GM12878 (cell line): ENCODE results near the gene TTC39A. TPM values are rescaled to one million over a fixed set of nuclear protein-coding genes. Genes with fewer than 3 reads are reported as not detected.

ENCODE experiments used
- ATAC-seq: fragments of 200-7000 bp; cut with Tn5 transposase; 3 replicates; pipeline ENCODE4 v1.9.1; 2020; ENCODE audit warnings: mild to moderate bottlenecking, moderate library complexity
- BruUV-seq: library from RNA; stranded (reverse); fragments of 400-500 nt; replicated peaks from 2 replicates; lab custom pipeline; 2021; lab: Mats Ljungman, UMichigan
- CTCF ChIA-PET: fragments of 300-600 bp; sonication (Branson Sonifier 250); formaldehyde crosslinking; extraction: SDS; loops from one replicate; lab custom pipeline; 2021; ENCODE audit warnings: inconsistent platforms; lab: Yijun Ruan, JAX
- POLR2A ChIA-PET: fragments of 350-600 bp; formaldehyde crosslinking; extraction: SDS; loops from one replicate; lab custom pipeline; 2021; ENCODE audit warnings: inconsistent platforms; lab: Charles Lee
- RAD21 ChIA-PET: fragments of 300-600 bp; sonication (Branson Sonifier 250); formaldehyde crosslinking; loops from one replicate; lab custom pipeline; 2023; ENCODE audit warnings: antibody characterized with exemption; ENCODE audit not compliant: unreplicated experiment; lab: Charles Lee
- SMC1A ChIA-PET: fragments of 300-600 bp; sonication (Branson Sonifier 250); formaldehyde crosslinking; loops from one replicate; lab custom pipeline; 2023; ENCODE audit not compliant: unreplicated experiment, uncharacterized antibody; lab: Charles Lee
- DNase-seq: peaks from one replicate; pipeline ENCODE4 v3.0.0-alpha.2; 2011; ENCODE audit warnings: low read depth, low spot score
- FAIRE-seq: peaks from 3 replicates; lab custom pipeline; 2011; peaks lifted over from hg19 to GRCh38; lab: Jason Lieb, UNC
- H2AFZ ChIP-seq: 2 replicates; pipeline ENCODE4 v1.6.0; 2011; ENCODE audit warnings: low read depth, low read length, control low read depth; ENCODE audit not compliant: control insufficient read depth
- H3K27ac ChIP-seq: 2 replicates; pipeline ENCODE4 v1.5.1; 2011; ENCODE audit warnings: control low read depth; ENCODE audit not compliant: control insufficient read depth, insufficient read depth
- H3K27me3 ChIP-seq, 2 experiments: replicated peaks in 1 of 2; 2 replicates each; pipeline versions ENCODE4 v1.6.0 to v1.6.1; 2011; ENCODE audit warnings: low read length in 1 of 2; ENCODE audit not compliant: control insufficient read depth in 2 of 2, insufficient read depth in 2 of 2
- H3K36me3 ChIP-seq, 2 experiments: 2 replicates each; pipeline ENCODE4 v1.5.1; 2011; ENCODE audit warnings: low read length in 1 of 2; ENCODE audit not compliant: control insufficient read depth in 2 of 2, insufficient read depth in 2 of 2
- H3K4me1 ChIP-seq: 2 replicates; pipeline ENCODE4 v1.6.1; 2011; ENCODE audit warnings: mild to moderate bottlenecking, low read length, moderate library complexity, mixed read lengths; ENCODE audit not compliant: control insufficient read depth, insufficient read depth
- H3K4me2 ChIP-seq: 2 replicates; pipeline ENCODE4 v1.6.0; 2011; ENCODE audit warnings: control low read depth; ENCODE audit not compliant: control insufficient read depth, insufficient read depth
- H3K4me3 ChIP-seq: fragments of 200-600 bp; sonication (generic); 2 replicates; pipeline ENCODE4 v1.5.1; 2016
- H3K79me2 ChIP-seq: 2 replicates; pipeline ENCODE4 v1.6.0; 2011; ENCODE audit warnings: low read length; ENCODE audit not compliant: control insufficient read depth, insufficient read depth
- H3K9ac ChIP-seq: 2 replicates; pipeline ENCODE4 v1.8.0; 2011; ENCODE audit warnings: low read length, control low read depth, mixed read lengths; ENCODE audit not compliant: control insufficient read depth, insufficient read depth
- H3K9me3 ChIP-seq: replicated peaks from 3 replicates; pipeline ENCODE4 v1.5.1; 2011; ENCODE audit warnings: mild to moderate bottlenecking, low read length; ENCODE audit not compliant: control insufficient read depth, insufficient read depth
- H4K20me1 ChIP-seq: 2 replicates; pipeline ENCODE4 v1.6.0; 2011; ENCODE audit not compliant: control insufficient read depth, insufficient read depth
- ATF7 ChIP-seq: fragments of 450-650 bp; IDR thresholded peaks from 2 replicates; pipeline ENCODE4 v1.6.1; 2016; ENCODE audit warnings: low read depth, mild to moderate bottlenecking
- GABPA ChIP-seq: IDR thresholded peaks from 2 replicates; pipeline ENCODE4 v1.6.1; 2014; ENCODE audit warnings: antibody characterized with exemption, low read depth, mild to moderate bottlenecking, inconsistent platforms
- HDAC2 ChIP-seq: fragments of 200-600 bp; sonication (generic); IDR thresholded peaks from 2 replicates; pipeline ENCODE4 v1.6.1; 2017
- IRF5 ChIP-seq: fragments of 450-650 bp; IDR thresholded peaks from 2 replicates; pipeline ENCODE4 v1.6.1; 2017; ENCODE audit warnings: borderline replicate concordance
- KLF5 ChIP-seq: fragments of 450-650 bp; IDR thresholded peaks from 2 replicates; pipeline ENCODE4 v1.6.1; 2014; ENCODE audit warnings: mild to moderate bottlenecking; ENCODE audit not compliant: partially characterized antibody
- MEF2A ChIP-seq: IDR thresholded peaks from 2 replicates; pipeline ENCODE4 v1.6.1; 2011; ENCODE audit warnings: low read depth, mild to moderate bottlenecking, low read length, moderate library complexity; ENCODE audit not compliant: insufficient read depth
- NR2C2 ChIP-seq: IDR thresholded peaks from 2 replicates; pipeline ENCODE4 v1.6.1; 2011; ENCODE audit warnings: borderline replicate concordance, low read depth; ENCODE audit not compliant: control insufficient read depth, insufficient read length
- TARDBP ChIP-seq: IDR thresholded peaks from 2 replicates; pipeline ENCODE4 v1.6.1; 2016; ENCODE audit warnings: borderline replicate concordance
- ZBTB4 ChIP-seq: fragments of 450-650 bp; formaldehyde crosslinking; IDR thresholded peaks from 2 replicates; pipeline ENCODE4 v1.4.0; 2022; ENCODE audit warnings: mild to moderate bottlenecking, moderate library complexity
- ZBTB40 ChIP-seq: fragments of 450-650 bp; IDR thresholded peaks from 2 replicates; pipeline ENCODE4 v1.6.1; 2016; ENCODE audit warnings: mild to moderate bottlenecking, moderate library complexity, borderline replicate concordance
- ZZZ3 ChIP-seq: IDR thresholded peaks from 2 replicates; pipeline ENCODE4 v1.6.1; 2011; ENCODE audit warnings: low read depth; ENCODE audit not compliant: control insufficient read depth, insufficient read length
- WGBS: methylation state at CpG from one replicate; pipeline ENCODE4 v1.1.6; 2016; ENCODE audit warnings: low lambda C conversion rate; ENCODE audit not compliant: insufficient replicate concordance, insufficient coverage; ENCODE audit errors: missing lambda C conversion rate; 5-methylcytosine and 5-hydroxymethylcytosine counted together
- in situ Hi-C: fragments of 300-500 bp; cut with MboI; formaldehyde crosslinking; loops from 9 replicates; pipeline ENCODE4 v1.14.3; 2018; ENCODE audit warnings: mixed read lengths
- intact Hi-C: fragments of 100-400 bp; cut with micrococcal nuclease; formaldehyde crosslinking; loops from one replicate; pipeline ENCODE4 v1.14.2; 2022; ENCODE audit not compliant: unreplicated experiment
- polyA plus RNA-seq, 11 experiments: library from polyadenylated mRNA; depleted of rRNA in 4 of 11; unstranded in 6 of 11; stranded (reverse) in 5 of 11; fragments of >200 nt; fragmentation: Nextera tagmentation in 4 of 11; fragmentation: Illumina TruSeq in 1 of 11; extraction: Ambion mirVana in 4 of 11; extraction: Trizol in 1 of 11; gene quantifications; 1 replicate in 1 of 11; 2 replicates in 10 of 11; pipeline versions ENCODE4 v1.2.1 to v1.2.3, GENCODE V29; 2011 to 2016; ENCODE audit warnings: inconsistent platforms in 2 of 11, missing spikeins in 2 of 11, low read depth in 1 of 11
- total RNA-seq, 4 experiments: library from RNA; depleted of rRNA in 3 of 4; stranded (reverse); fragments of >200 nt in 3 of 4; fragmentation: Illumina TruSeq in 1 of 4; extraction: Trizol in 1 of 4; gene quantifications; 2 replicates each; pipeline versions ENCODE4 v1.2.1 to v1.2.3, GENCODE V29; 2013 to 2021
- TF ChIP-seq, protein P1 (sequence below): IDR thresholded peaks from 2 replicates; pipeline ENCODE4 v1.6.1; 2012; ENCODE audit warnings: low read depth, low read length, improper control_type of control experiment
- TF ChIP-seq, protein P2 (sequence below): IDR thresholded peaks from 2 replicates; pipeline ENCODE4 v1.6.1; 2012; ENCODE audit warnings: low read length, inconsistent platforms

TTC39A gene
- total and polyA plus RNA-seq, 10 of the 15 experiments (the other 5 are each of a cell fraction or from before 2014, with no cell fraction given) = 0.18 to 3.0 (median 1.2) TPM

DNA sequence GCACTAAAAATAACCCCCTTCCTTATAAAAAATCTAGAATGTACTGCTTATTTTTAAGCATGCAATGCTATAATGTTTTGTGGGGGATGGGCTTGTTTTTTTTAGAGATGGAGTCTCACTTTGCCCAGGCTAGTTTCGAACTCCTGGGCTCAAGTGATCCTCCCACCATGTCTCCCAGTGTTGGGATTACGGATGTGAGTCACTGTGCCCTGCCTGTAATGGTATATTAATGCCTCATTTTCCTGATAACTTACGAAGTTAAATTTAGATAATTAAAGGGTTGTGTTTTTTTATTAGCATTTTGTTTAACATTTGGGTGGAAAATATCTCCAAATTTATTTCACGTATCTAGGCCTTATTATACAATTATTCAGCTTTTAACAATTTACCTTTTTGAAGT, 87.8 kb downstream of the TTC39A start:
- ATAC-seq (no peak), DNase-seq (no peak), FAIRE-seq (no peak)
- H3K79me2 ChIP-seq = peaks cover 57% of the 10 kb centered on the region
- 95% methylated on average over 4 of the region's 4 CpGs for WGBS
- H3K9ac ChIP-seq = no peak overlapping the region
- no peaks in the 10 kb centered on the region for H4K20me1 ChIP-seq
- no peaks in the 10 kb centered on the region; a peak in 1 of 4 replicates for H3K36me3 ChIP-seq
- H3K27ac ChIP-seq = no peak overlapping the region
- in situ Hi-C loops = no loop called here
- SMC1A ChIA-PET = interaction anchor here (1.3 kb wide), 1 partner anchor 17 kb away, joined by 3 read pairs; no protein-coding TSS in a partner anchor
- intact Hi-C loops = no loop called here
- no peaks in the 10 kb centered on the region; the same call in 2 of the 3 replicates for H3K9me3 ChIP-seq
- POLR2A ChIA-PET = interaction anchor here (1.0 kb wide), 1 partner anchor 9 kb away, joined by 3 read pairs; no protein-coding TSS in a partner anchor
- H3K4me3 ChIP-seq = no peak overlapping the region
- CTCF ChIA-PET = no interaction called here
- no peaks in the 10 kb centered on the region for H3K27me3 ChIP-seq
- no peak overlapping the region for H2AFZ ChIP-seq
- no peak overlapping the region for H3K4me2 ChIP-seq
- BruUV-seq = no TSS peak
- H3K4me1 ChIP-seq = peaks cover 34% of the 10 kb centered on the region
- RAD21 ChIA-PET = no interaction called here
- TF ChIP-seq KLF5 = no peak
- no peak for TF ChIP-seq IRF5
- TF ChIP-seq ZZZ3 = no peak
- no peak for TF ChIP-seq GABPA
- no peak for TF ChIP-seq ATF7
- TF ChIP-seq NR2C2 = no peak
- TF ChIP-seq, protein P1, sequence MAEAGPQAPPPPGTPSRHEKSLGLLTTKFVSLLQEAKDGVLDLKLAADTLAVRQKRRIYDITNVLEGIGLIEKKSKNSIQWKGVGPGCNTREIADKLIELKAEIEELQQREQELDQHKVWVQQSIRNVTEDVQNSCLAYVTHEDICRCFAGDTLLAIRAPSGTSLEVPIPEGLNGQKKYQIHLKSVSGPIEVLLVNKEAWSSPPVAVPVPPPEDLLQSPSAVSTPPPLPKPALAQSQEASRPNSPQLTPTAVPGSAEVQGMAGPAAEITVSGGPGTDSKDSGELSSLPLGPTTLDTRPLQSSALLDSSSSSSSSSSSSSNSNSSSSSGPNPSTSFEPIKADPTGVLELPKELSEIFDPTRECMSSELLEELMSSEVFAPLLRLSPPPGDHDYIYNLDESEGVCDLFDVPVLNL = no peak
- TF ChIP-seq HDAC2 = no peak
- TF ChIP-seq, protein P2, sequence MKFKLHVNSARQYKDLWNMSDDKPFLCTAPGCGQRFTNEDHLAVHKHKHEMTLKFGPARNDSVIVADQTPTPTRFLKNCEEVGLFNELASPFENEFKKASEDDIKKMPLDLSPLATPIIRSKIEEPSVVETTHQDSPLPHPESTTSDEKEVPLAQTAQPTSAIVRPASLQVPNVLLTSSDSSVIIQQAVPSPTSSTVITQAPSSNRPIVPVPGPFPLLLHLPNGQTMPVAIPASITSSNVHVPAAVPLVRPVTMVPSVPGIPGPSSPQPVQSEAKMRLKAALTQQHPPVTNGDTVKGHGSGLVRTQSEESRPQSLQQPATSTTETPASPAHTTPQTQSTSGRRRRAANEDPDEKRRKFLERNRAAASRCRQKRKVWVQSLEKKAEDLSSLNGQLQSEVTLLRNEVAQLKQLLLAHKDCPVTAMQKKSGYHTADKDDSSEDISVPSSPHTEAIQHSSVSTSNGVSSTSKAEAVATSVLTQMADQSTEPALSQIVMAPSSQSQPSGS = no peak
- TF ChIP-seq ZBTB40 = no peak
- no peak for TF ChIP-seq MEF2A
- TF ChIP-seq ZBTB4 (CRISPR knock-in tag) = no peak
- TF ChIP-seq TARDBP = no peak
